GM18505 (cell line): Measurements from ENCODE around the gene FANCG.
A peak's percentile ranks its signal among the peaks of the same experiment; 100 is the strongest.

Experiments
- ATAC-seq: cut with Tn5 transposase; IDR thresholded peaks from one replicate; pipeline ENCODE4 v1.9.1; 2021; ENCODE audit not compliant: unreplicated experiment
- POLR2A ChIP-seq: IDR thresholded peaks from 4 replicates; pipeline ENCODE4 v1.6.1; 2011; ENCODE audit warnings: borderline replicate concordance; ENCODE audit not compliant: insufficient read depth, insufficient read length; ENCODE audit errors: extremely low read depth

FANCG gene

DNA sequence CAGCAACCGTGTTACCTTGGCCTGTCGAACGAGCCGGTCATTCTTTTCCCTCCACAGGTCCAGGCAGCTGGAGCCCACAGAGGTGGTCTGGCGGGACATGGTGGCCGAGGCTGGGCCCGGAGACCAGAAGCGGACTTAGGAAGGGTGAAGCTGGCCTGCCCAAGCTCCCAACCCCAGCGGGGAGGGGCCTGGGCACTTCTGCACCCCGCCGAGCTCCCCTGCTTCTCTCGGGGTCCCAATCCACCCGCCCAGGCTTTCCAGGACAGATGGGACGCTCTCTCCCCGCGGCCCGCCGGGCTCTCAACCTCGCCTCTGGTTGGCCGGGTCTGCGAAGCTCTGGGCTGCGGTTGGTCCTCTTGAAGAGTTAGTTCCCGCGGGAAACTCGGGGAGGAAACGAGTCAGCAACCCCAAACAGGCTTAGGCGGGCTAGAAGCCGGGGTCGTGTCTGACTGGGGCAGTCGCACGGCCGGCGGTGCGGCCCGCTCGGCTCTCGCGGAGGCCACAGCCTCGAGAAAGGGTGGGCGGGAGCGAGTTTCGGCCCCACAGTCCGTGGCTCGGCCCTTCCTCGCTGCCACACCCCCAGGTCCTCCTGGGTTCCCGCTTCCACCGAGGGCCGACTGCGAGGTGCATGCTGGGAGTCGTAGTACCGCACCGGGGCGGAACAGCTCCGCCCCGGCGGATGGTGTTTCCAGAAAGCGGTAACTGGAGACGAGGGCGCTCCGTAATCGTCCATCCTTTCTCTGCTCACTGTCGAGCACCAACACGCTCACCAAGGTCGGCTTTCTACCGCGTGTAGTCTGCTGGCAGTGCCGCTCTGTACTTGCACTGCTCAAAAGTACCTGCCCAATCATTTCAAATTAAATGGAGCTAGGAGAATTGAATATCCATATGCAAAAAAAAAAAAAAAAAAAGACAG lies at the start of gene FANCG:
Gene FANCG, minus strand, starts transcription at position 517 of the 916 bp plus-strand sequence. Its CDS starts 418 bp downstream, at position 99.
- peak; percentile 73 for TF ChIP-seq POLR2A

DNA sequence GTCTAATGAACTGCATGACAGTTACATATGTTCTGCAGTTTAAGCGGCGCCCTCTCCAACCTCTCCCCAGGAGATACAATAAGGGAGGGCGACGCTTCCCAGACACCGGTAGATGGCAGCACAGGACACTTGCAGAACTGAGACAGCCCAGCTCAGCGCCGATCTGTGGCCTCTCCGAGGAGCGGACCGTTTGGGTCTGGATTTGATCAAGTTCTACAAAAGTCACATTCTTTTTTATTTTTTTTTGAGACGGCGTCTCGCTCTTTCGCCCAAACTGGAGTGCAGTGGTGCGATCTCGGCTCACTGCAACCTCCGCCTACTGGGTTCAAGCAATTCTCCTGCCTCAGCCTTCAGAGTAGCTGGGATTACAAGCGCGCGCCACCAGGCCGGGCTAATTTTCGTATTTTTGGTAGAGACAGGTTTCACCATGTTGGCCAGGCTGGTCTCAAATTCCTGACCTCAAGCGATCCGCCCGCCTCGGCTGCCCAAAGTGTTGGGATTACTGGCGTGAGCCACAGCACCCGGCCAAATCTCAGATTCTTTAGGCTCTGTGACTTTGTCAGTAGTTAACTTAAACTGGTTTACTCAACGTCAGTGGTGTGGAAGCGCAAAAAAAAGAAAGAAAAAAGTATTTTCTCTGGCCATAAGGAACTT lies 37.3 kb upstream of the FANCG start:
- ATAC-seq, result peak; percentile 37
- TF ChIP-seq POLR2A, result no peak

More for the DNA sequence above, at the start of gene FANCG:
- peak; percentile 85 for ATAC-seq

DNA sequence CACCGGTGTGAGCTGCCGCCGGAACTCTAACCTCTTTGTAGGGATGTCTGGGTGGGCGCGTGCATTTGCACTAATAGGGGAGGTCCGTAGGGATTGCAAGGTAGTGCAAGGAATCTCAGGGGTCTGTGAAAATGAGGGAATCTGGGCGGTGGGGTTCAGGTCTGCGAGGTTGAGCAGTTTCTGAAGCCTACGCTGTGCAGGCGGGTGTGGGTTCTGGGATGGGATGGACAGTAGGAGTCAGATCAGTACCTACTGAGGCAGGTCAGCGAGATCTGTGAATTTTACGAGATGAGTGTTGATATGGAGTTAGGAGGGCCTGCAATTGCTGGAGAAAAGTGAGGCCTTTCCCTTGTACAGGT lies 36.8 kb upstream of the FANCG start:
- TF ChIP-seq POLR2A, result no peak
- no peak for ATAC-seq

GRCh38 chr9:35115680-35116538 lies 36.2 kb upstream of the FANCG start, which contains the start of gene ATOSB:
Gene ATOSB, minus strand, starts transcription at chr9:35115862. Its CDS starts 7,588 bp downstream, at chr9:35108274.
- ATAC-seq, result peak; percentile 52
- TF ChIP-seq POLR2A, result peak; percentile 56

- no peak for ATAC-seq
- no peak for TF ChIP-seq POLR2A
Observed at GRCh38 chr9:35114840-35115628, 35.3 kb upstream of the FANCG start.

GRCh38 chr9:35114113-35114839 lies 34.5 kb upstream of the FANCG start:
- no peak for ATAC-seq
- TF ChIP-seq POLR2A, result no peak

DNA sequence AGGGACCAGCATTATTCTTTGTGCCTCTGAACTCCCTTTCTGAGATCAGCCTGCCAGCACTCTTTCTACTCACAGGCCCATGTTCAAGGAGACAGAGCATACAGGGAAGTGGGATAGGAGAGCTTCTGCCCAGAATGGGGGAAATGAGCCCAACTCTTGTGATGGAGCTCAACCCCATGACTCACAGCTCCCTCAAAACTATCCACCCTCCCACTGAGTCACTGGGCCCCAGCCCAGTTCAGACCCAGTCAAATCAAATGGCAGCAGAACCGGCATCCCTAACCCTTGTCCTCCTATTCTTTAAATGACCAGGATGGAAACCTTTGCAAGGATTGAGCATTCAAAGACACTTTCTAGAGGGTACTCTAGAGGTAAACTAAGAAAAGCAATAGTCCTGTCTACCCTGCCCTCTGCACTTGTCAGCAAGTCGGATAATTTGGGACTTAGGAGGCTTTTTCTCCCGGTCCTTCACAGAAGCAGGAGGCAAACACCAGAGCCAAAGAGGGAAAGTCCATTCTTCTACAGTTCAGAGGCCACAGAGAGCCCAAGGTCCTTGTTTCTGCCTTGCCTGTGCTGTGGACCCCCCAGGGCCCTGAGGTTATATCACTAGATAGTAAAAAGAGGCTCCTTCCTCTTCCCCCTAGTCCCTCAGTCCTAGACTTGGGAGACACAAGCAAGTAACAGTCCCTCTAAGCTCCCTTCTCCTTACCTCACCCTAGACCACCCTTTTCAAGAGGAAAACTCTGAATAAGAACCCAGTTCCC lies 32.7 kb upstream of the FANCG start:
- TF ChIP-seq POLR2A, result no peak
- no peak for ATAC-seq

DNA sequence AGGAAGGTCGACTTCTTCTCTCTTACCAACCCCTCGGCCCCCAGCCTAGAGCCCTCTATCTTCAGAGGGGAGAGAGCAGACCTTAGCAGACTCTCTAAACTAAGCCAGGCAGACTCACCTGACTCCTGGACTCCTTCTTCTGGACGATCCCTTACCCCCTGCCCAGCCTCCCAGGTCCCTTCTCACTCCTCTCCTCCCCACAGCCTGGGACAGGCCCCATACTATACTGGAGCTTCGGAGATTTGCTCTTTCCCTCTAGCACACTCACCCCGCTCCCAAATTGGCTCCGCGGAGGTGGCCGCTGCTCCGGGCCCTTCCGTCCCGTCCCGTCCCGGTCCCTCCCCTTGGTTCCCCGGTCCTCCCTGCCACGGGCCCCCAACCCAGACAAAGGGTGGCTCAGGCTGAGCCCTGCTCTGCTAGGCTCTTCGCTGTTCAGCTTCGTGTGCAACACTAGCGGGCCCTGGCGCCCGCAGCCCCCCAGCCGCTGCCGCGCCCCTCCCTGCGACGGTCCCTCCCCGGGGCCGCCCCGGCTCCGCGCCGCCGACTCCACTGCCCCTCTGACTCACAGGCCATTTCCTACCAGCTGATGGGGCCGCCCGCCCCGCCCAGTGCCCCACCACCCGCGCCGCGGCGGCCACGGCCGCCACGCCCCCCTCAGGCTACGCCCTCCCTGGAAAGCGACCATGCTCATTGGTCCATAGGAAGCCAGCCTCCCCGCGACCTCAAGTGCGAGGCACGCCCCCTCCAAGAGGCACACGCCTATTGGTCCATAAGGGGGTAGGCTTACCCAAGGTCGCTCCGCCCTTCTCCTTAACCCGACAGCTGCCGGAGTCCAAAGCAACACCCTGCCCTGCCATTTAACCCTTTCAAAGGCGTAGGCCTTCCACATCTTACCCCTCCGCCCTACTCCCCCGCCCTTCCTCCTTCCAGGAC lies 31.5 kb upstream of the FANCG start:
- peak; percentile 67 for ATAC-seq
- TF ChIP-seq POLR2A, result peak; percentile 55

DNA sequence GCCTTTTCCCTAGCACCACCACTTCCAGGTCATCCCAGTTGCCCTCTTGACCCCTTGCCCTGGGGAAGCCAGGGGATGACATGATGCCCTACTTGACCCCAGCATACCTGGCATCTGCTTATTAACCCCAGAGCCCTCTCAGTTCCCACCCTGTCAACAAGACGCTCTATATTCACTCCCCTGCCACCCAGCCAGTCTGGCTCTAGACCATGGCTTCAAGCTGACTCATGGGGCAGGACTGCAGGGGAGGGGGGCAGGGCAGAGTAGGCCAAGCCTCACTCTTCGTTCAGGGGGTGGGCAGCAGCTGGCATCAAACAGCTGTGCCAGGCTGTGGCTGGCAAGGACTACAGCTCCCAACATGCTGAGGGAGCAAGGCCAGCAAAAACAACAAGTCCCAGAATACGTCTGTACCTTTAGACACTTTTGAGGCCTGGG lies 30.6 kb upstream of the FANCG start:
- no peak for TF ChIP-seq POLR2A
- no peak for ATAC-seq

- TF ChIP-seq POLR2A, result no peak
- no peak for ATAC-seq
Observed at GRCh38 chr9:35108946-35109575, 29.3 kb upstream of the FANCG start.
